GM18868 (cell line): ENCODE results near the gene CERKL.

ENCODE experiments used
- ATAC-seq: cut with Tn5 transposase; IDR thresholded peaks from one replicate; pipeline ENCODE4 v1.9.1; 2021; ENCODE audit warnings: mild to moderate bottlenecking, moderate library complexity; ENCODE audit not compliant: unreplicated experiment

The CERKL gene

DNA sequence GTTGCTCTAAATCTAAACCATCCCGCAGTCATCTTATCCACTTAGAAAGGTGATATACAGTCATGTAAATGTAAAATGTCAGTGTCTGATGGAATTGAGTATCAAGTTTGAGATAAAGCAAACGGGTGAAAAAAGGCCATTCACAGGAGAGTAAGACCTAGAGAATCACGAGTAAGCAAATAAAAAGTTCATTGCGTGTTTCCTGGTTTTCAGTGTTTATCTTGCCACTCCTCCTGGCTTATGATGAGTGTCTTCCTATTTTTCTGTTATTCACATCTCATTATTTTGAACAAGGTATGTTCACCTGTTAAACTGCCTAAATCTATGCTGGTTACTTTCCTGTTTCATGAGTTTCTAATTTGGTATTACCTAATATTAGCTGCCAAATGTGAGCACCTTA lies 130.9 kb downstream of the CERKL start:
- ATAC-seq: no peak

DNA sequence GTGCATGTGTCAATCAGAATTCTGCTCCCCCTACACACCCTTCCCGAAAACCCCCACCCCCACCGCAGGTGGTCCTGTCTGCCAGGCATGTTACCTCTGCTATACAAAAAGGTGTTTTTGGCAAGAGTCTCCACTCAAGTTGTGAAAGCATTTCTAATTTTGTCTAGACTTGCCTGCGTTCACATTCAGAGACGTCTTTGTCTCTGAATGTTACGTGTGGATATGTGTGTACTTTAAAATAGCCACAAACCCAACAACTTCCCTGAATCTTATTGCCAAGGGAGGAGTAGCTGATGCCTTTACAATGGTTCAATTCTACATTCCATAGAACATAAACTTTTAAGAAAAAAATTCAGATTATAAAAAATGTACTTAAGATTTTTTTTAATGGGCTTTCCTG lies 133.1 kb downstream of the CERKL start:
- no peak for ATAC-seq

DNA sequence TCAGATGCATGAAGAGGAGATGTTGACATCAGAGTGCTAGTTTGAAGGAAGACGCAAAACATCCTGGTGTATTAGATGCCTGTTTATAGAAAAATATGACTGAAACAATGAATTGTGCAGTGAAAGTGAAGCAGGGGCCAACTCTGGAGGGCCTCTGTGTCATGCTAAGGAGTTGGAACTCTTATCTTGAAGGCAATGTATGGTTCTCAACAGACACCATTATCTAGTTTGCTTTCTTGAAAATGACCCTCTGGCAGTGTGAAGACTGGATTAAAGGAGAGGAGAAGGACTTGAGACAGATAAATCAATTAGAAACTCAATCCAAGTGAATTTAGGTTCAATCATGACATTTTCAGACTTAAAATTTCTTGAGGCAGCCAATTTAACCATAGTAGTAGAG lies 136.7 kb downstream of the CERKL start:
- ATAC-seq: no peak

DNA sequence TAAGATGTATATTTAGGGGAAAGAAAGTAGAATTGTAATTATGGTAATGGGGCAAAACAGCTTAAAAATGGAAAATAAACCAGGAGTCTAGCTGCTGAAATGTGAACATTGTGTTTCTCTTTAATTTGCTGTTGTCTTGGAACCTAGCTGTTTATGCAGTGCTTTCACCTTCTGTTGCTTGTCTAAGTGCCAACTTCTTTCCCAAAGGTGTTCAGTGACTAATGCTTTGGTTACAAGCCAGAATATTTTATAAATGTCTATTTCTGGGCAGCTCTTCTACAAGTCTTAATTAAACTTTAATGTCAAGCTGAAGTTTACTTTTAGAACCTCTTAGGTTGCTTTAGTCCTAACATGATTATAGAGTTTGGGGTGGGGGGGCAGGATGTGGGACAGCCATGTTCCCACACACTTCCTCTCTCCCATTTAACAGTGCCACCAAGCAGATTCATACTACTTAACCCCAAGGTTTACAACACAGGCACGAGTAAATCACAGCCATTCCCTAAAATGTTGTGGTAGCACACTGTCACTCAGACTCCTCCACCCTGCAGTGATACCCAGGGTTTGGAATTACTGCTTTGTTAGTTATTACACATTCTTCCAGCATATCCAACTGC lies 139.1 kb downstream of the CERKL start:
- no peak for ATAC-seq

DNA sequence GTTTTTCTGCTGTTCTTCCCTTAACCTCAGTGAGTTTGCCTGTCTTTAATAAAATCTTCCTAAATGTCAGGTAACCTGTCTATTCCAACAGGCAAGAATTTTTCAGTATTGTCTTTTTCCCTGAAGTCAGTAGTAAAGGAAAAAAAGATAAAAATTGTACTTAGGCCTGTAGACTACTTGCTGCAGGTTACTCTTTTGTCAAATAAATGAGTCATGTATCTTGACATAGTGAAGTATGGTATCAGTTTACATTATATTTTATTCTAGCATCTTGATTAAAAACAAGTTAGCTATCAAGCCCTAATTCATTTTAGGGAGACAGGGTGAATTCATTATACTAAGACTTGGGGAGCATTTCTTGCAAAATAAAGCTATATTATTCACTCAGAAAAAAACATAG lies 139.9 kb downstream of the CERKL start:
- no peak for ATAC-seq

DNA sequence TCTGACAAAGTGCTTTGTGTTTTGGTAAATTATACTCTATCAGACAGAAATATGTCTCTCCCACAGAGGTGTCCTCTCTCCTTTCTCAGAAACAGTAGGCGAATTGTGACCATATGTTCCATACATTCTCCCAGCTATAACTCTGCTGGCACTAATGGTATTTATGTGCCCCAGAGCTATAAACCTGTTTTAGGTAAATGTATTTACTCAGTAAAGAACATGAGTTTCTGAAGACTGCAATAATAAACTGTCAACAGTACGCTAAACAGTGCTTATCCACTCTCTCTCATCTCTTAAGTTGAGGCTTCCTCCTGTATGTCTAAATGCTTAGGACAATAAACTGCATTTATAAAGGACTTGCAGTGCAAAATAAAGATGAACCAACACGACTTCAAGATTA lies 141.2 kb downstream of the CERKL start:
- no peak for ATAC-seq

DNA sequence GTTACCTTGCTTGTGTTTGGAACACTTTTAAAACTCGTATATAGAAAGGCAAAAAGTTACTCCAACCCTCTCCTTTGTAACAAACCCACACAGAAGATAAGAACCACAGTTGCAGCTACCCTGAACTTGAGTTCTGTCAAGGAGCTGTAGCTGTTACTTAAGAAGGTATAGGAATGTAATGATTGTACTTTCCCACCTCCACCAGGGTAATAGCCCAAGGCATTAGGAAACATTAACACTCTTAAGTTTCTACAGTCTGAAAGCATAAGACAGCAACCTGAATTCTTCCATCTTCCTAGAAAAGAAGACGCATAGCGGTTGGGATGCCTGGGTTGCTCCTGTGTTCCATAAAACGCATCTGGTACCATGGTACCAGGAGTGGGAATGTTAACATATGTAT lies 156.7 kb downstream of the CERKL start:
- no peak for ATAC-seq

DNA sequence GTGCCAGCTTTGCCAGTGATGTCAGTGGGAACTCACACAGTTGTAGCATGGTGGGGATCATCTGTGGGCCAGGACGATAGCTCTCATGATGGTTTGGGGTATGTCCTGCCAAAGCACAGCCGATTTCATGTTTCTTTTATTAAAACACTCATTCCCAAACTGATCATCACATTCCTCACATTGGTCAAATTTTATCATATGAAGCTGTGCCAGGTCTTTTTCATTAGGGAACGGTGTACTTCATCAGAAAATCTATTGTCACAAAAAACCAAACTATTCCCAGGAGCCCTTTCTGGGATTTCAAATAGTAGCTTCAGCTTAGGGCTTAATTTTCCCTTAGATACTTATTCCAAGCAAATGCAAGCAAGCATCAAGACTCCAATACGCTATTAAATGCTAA lies 157.7 kb downstream of the CERKL start:
- no peak for ATAC-seq
